Stimulated activated effector memory CD8-positive, alpha-beta T cell treated with anti-CD3 and anti-CD28 coated beads, Interleukin-12 subunit alpha, Interleukin-12 subunit beta, amount 100 ng/mL, for 72 hours (primary cell): ENCODE data around the gene ENKD1.

ENCODE experiments used
- ATAC-seq: fragments of 150-1000 bp; cut with Tn5 transposase; 2 replicates; pipeline ENCODE4 v1.10.0; 2021
- DNase-seq, 2 donors: peaks; one replicate each; pipeline ENCODE4 v3.0.0; 2021 to 2022; ENCODE audit warnings: low spot score in 2 of 2
- H3K27ac Mint-ChIP-seq: one replicate; pipeline ENCODE4 v1.8.0; 2022; ENCODE audit warnings: mild to moderate bottlenecking, mixed read lengths
- H3K36me3 Mint-ChIP-seq: one replicate; pipeline ENCODE4 v1.8.0; 2022; ENCODE audit warnings: mild to moderate bottlenecking, mixed read lengths
- H3K4me1 Mint-ChIP-seq: one replicate; pipeline ENCODE4 v1.8.0; 2022; ENCODE audit warnings: mixed read lengths
- H3K4me3 Mint-ChIP-seq: one replicate; pipeline ENCODE4 v1.8.0; 2022; ENCODE audit warnings: mild to moderate bottlenecking, mixed read lengths
- H3K9me3 Mint-ChIP-seq: one replicate; pipeline ENCODE4 v1.8.0; 2022; ENCODE audit warnings: mixed read lengths

The ENKD1 gene

GRCh38 chr16:67651847-67652246, 14.7 kb downstream of the ENKD1 start:
- peak overlapping the region; percentile 54 for H3K27ac Mint-ChIP-seq

GRCh38 chr16:67651039-67651438, 15.5 kb downstream of the ENKD1 start:
- DNase-seq, result no peak
- peak overlapping the region; percentile 8 for H3K27ac Mint-ChIP-seq
- peaks cover 25% of the 10 kb centered on the region for H3K4me1 Mint-ChIP-seq
- H3K9me3 Mint-ChIP-seq, result no peaks in the 10 kb centered on the region
- no peak for ATAC-seq
- no peak overlapping the region for H3K4me3 Mint-ChIP-seq
- peaks cover 72% of the 10 kb centered on the region for H3K36me3 Mint-ChIP-seq

More at GRCh38 chr16:67651847-67652246, 14.7 kb downstream of the ENKD1 start:
- peaks cover 19% of the 10 kb centered on the region for H3K4me1 Mint-ChIP-seq
- peaks cover 77% of the 10 kb centered on the region for H3K36me3 Mint-ChIP-seq
- H3K9me3 Mint-ChIP-seq, result no peaks in the 10 kb centered on the region
- ATAC-seq, result no peak
- no peak for DNase-seq
- no peak overlapping the region for H3K4me3 Mint-ChIP-seq

- H3K27ac Mint-ChIP-seq, result no peak overlapping the region
- ATAC-seq (no peak), DNase-seq (no peak)
- peaks cover 62% of the 10 kb centered on the region for H3K36me3 Mint-ChIP-seq
- H3K4me1 Mint-ChIP-seq, result peaks cover 18% of the 10 kb centered on the region
- H3K4me3 Mint-ChIP-seq, result no peak overlapping the region
- no peaks in the 10 kb centered on the region for H3K9me3 Mint-ChIP-seq
Measured at GRCh38 chr16:67650023-67650422, 16.5 kb downstream of the ENKD1 start.

GRCh38 chr16:67649494-67649931, 17.0 kb downstream of the ENKD1 start:
- Mint-ChIP-seq H3K9me3 (no peaks in the 10 kb centered on the region), H3K4me3 (no peak overlapping the region), H3K4me1 (peaks cover 20% of the 10 kb centered on the region), H3K27ac (no peak overlapping the region), H3K36me3 (peaks cover 57% of the 10 kb centered on the region)
- no peak for ATAC-seq
- DNase-seq, result no peak

- no peak overlapping the region for H3K4me3 Mint-ChIP-seq
- H3K4me1 Mint-ChIP-seq, result peaks cover 23% of the 10 kb centered on the region
- no peak overlapping the region for H3K27ac Mint-ChIP-seq
- no peak for ATAC-seq
- no peaks in the 10 kb centered on the region for H3K9me3 Mint-ChIP-seq
- no peak for DNase-seq
- H3K36me3 Mint-ChIP-seq, result peaks cover 53% of the 10 kb centered on the region
Measured at GRCh38 chr16:67648764-67649407, 17.7 kb downstream of the ENKD1 start.

GRCh38 chr16:67648088-67648763, 18.3 kb downstream of the ENKD1 start:
- H3K9me3 Mint-ChIP-seq, result no peaks in the 10 kb centered on the region
- no peak for DNase-seq
- no peak for ATAC-seq
- no peak overlapping the region for H3K27ac Mint-ChIP-seq
- peaks cover 23% of the 10 kb centered on the region for H3K4me1 Mint-ChIP-seq
- H3K4me3 Mint-ChIP-seq, result no peak overlapping the region
- peaks cover 49% of the 10 kb centered on the region for H3K36me3 Mint-ChIP-seq

- no peak for ATAC-seq
- H3K4me3 Mint-ChIP-seq, result no peak overlapping the region
- H3K9me3 Mint-ChIP-seq, result no peaks in the 10 kb centered on the region
- peak overlapping the region; percentile 79 for H3K27ac Mint-ChIP-seq
- peaks cover 49% of the 10 kb centered on the region for H3K36me3 Mint-ChIP-seq
- peaks cover 23% of the 10 kb centered on the region for H3K4me1 Mint-ChIP-seq
- no peak for DNase-seq
Measured at GRCh38 chr16:67647681-67648080, 18.9 kb downstream of the ENKD1 start.

- ATAC-seq (no peak), DNase-seq (no peak)
- Mint-ChIP-seq H3K4me1 (peaks cover 23% of the 10 kb centered on the region), H3K27ac (peak overlapping the region; percentile 79), H3K9me3 (no peaks in the 10 kb centered on the region), H3K36me3 (peaks cover 45% of the 10 kb centered on the region), H3K4me3 (peak overlapping the region; percentile 74)
Measured at GRCh38 chr16:67647111-67647651, 19.4 kb downstream of the ENKD1 start.

- H3K27ac Mint-ChIP-seq, result peak overlapping the region; percentile 86
- H3K9me3 Mint-ChIP-seq, result no peaks in the 10 kb centered on the region
- ATAC-seq (peak; percentile 50), DNase-seq (no peak)
- peaks cover 29% of the 10 kb centered on the region for H3K36me3 Mint-ChIP-seq
- peak overlapping the region; percentile 74 for H3K4me3 Mint-ChIP-seq
- peaks cover 19% of the 10 kb centered on the region for H3K4me1 Mint-ChIP-seq
Measured at GRCh38 chr16:67645397-67646121, 21.0 kb downstream of the ENKD1 start.

GRCh38 chr16:67644038-67644437, 22.5 kb downstream of the ENKD1 start:
- Mint-ChIP-seq H3K9me3 (no peaks in the 10 kb centered on the region), H3K36me3 (peaks cover 25% of the 10 kb centered on the region), H3K4me1 (peaks cover 15% of the 10 kb centered on the region), H3K27ac (peak overlapping the region; percentile 86), H3K4me3 (peak overlapping the region; percentile 74)
- ATAC-seq (no peak), DNase-seq (no peak)

GRCh38 chr16:67641779-67642708, 24.5 kb downstream of the ENKD1 start:
- no peaks in the 10 kb centered on the region for H3K9me3 Mint-ChIP-seq
- no peak overlapping the region for H3K27ac Mint-ChIP-seq
- peaks cover 36% of the 10 kb centered on the region for H3K36me3 Mint-ChIP-seq
- DNase-seq (no peak), ATAC-seq (no peak)
- peaks cover 13% of the 10 kb centered on the region for H3K4me1 Mint-ChIP-seq
- H3K4me3 Mint-ChIP-seq, result no peak overlapping the region

GRCh38 chr16:67637625-67638024, 28.9 kb downstream of the ENKD1 start:
- H3K4me3 Mint-ChIP-seq, result no peak overlapping the region
- H3K9me3 Mint-ChIP-seq, result no peaks in the 10 kb centered on the region
- H3K4me1 Mint-ChIP-seq, result no peaks in the 10 kb centered on the region
- no peak overlapping the region for H3K27ac Mint-ChIP-seq
- ATAC-seq (no peak), DNase-seq (no peak)
- peaks cover 75% of the 10 kb centered on the region for H3K36me3 Mint-ChIP-seq

- no peak for DNase-seq
- no peaks in the 10 kb centered on the region for H3K9me3 Mint-ChIP-seq
- peaks cover 84% of the 10 kb centered on the region for H3K36me3 Mint-ChIP-seq
- peak overlapping the region; percentile 64 for H3K27ac Mint-ChIP-seq
- no peak overlapping the region for H3K4me3 Mint-ChIP-seq
- H3K4me1 Mint-ChIP-seq, result no peaks in the 10 kb centered on the region
- ATAC-seq, result no peak
Measured at GRCh38 chr16:67636713-67637112, 29.8 kb downstream of the ENKD1 start.

GRCh38 chr16:67632415-67633172, 34.0 kb downstream of the ENKD1 start:
- no peak for ATAC-seq
- no peak for DNase-seq

More at GRCh38 chr16:67632415-67633172, 34.0 kb downstream of the ENKD1 start:
- Mint-ChIP-seq H3K27ac (peak overlapping the region; percentile 9), H3K36me3 (peaks cover 100% of the 10 kb centered on the region), H3K9me3 (no peaks in the 10 kb centered on the region), H3K4me3 (no peak overlapping the region), H3K4me1 (no peaks in the 10 kb centered on the region)
